Measurements from ENCODE around the gene ARMH1.

DNA sequence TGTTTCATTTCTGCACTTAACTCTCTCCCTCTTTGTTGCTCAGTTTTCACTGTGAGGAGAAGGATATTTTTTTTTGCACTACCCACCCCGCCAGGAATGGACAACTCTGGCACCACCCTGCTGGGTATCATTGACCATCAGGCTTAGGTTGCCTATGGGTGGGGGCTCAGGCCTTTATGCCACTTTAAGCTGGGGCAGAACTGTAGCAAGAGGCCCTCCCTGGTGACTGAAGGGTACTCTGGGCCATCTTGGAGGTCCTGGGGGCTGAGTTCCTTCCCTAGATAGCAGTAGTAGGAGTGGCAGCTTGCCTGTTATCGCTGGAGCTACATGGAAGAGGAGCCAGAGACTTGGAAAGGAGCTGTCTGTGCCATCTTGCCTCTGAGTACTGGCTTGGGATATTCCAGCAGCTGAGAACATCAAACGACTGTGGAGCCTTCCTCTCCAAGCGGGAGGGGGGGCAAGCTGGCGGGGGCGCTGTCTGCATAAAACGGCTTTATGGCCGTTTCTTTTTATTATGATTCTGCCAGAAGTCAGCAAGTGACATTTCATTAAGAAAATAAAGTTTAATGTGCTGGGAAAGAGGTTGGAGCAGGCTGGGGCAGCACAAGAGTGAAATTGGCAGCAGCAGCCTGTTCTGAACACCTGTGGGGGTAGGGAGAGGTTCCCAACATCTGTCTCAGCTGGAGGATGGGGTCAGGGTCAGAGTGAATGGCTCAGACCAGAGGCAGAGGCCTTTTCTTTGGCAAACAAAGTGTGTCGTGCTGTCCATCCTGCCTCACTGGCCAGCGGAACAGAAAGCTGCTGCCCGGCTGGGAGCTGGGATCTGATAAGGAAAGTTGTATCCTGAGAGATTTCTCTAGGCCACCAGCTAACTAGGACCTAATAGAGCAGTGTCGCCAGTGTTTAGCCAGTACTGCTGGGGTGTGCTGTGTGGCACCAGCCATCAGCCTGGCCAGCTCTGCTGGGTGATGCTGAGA lies 33.1 kb upstream of the ARMH1 start:
- TF ChIP-seq ZNF384 (IDR thresholded peaks at IDR 0.05) (no peak), TARDBP (IDR thresholded peaks at IDR 0.05) (no peak), L3MBTL2 (conservative IDR thresholded peaks at IDR 0.05) (no peak)

Measured in HEK293T (cell line).